LNCaP clone FGC (cell line): ENCODE results near the gene CAT.

Source experiments
- DNase-seq: peaks from one replicate; pipeline ENCODE4 v3.0.0-alpha.2; 2011; ENCODE audit warnings: low read depth
- H3K4me3 ChIP-seq: 2 replicates; pipeline ENCODE4 v1.5.1; 2011; ENCODE audit warnings: mild to moderate bottlenecking, low read depth, low read length, control low read depth
- TF ChIP-seq, protein P1 (sequence below): IDR thresholded peaks from 2 replicates; pipeline ENCODE4 v1.5.1; 2012; ENCODE audit warnings: mild to moderate bottlenecking; ENCODE audit not compliant: control insufficient read depth, insufficient read depth; ENCODE audit errors: extremely low read depth

The CAT gene

DNA sequence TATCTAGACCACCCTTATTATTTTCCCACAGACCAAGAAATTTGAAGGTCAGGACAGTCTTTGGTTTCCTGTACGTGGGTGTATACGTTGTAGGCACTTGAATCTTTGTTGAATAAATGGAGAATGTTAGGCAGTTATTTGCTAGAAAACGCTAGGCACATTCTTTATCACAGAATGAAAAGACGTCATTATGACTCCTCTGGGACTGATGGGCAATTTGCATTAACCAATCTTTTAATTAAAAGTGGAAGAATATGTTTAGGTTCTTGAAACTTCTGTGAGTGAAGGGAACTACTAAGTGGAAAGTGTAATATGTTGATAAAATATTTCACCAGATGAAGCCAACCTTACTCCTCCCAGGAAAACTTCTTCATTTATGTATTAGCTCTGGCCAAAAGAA, 5.7 kb downstream of the CAT start:
- TF ChIP-seq, protein P1, sequence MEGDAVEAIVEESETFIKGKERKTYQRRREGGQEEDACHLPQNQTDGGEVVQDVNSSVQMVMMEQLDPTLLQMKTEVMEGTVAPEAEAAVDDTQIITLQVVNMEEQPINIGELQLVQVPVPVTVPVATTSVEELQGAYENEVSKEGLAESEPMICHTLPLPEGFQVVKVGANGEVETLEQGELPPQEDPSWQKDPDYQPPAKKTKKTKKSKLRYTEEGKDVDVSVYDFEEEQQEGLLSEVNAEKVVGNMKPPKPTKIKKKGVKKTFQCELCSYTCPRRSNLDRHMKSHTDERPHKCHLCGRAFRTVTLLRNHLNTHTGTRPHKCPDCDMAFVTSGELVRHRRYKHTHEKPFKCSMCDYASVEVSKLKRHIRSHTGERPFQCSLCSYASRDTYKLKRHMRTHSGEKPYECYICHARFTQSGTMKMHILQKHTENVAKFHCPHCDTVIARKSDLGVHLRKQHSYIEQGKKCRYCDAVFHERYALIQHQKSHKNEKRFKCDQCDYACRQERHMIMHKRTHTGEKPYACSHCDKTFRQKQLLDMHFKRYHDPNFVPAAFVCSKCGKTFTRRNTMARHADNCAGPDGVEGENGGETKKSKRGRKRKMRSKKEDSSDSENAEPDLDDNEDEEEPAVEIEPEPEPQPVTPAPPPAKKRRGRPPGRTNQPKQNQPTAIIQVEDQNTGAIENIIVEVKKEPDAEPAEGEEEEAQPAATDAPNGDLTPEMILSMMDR: no peak
- DNase-seq: no peak
- no peak overlapping the region for H3K4me3 ChIP-seq

DNA sequence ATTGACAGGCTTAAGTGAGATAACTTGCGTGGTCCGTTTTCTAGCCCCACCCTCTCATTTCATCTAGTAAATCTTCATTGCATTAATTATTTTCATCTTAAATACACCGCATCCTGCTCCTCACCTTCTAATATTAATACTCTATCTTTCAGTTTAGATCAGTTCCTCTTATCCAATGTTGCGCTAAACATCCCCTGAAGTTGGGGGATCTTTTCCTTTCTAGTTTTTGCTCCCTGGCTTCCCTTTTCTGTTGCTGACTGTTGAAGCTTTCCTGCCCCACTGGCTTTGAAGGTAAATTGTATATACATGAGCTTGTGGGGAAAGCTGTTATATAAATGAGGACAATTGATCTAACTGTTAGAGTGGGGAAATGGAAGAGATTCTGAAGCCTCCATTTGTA, 7.2 kb downstream of the CAT start:
- H3K4me3 ChIP-seq: no peak overlapping the region
- no peak for DNase-seq
- TF ChIP-seq, protein P1: no peak

DNA sequence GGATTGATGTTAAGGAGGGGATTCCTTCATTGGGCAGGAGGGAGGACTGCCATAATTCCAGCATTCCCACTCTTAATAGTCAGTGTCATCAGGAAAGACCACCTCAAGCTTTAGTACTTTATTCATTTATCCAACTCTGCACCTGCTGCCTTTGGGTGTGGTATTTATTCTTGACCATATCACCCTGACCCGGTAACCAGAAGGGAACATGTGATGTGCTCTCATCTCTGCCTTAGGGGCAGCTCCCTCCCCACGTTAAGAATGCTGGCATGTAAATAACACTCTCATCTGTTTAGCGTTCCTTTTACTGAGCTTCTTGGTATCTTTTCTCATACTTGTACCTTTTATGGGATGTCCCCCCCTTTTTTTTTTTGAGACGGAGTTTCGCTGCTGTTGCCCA, 7.7 kb downstream of the CAT start:
- DNase-seq: no peak
- H3K4me3 ChIP-seq: no peak overlapping the region
- TF ChIP-seq, protein P1: no peak

DNA sequence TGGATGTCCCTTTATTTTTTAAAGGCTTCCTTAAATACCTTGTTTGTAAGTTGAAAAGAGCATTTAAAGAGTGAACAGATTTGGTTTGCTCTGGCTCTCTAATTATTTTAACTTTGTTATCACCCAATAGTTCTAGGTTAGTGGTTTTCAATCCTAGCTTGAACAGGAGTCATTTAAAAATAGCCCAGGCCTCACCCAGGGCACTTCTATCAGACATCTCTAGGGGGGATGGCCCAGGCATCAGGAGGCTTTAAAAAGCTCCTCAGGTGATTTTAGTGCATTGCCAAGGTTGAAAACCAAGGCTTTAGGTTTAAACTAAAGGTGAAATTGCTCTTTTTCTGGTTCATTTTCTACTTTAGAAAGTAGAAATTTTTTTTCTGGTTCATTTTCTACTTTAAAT, 8.3 kb downstream of the CAT start:
- DNase-seq: no peak
- TF ChIP-seq, protein P1: no peak

DNA sequence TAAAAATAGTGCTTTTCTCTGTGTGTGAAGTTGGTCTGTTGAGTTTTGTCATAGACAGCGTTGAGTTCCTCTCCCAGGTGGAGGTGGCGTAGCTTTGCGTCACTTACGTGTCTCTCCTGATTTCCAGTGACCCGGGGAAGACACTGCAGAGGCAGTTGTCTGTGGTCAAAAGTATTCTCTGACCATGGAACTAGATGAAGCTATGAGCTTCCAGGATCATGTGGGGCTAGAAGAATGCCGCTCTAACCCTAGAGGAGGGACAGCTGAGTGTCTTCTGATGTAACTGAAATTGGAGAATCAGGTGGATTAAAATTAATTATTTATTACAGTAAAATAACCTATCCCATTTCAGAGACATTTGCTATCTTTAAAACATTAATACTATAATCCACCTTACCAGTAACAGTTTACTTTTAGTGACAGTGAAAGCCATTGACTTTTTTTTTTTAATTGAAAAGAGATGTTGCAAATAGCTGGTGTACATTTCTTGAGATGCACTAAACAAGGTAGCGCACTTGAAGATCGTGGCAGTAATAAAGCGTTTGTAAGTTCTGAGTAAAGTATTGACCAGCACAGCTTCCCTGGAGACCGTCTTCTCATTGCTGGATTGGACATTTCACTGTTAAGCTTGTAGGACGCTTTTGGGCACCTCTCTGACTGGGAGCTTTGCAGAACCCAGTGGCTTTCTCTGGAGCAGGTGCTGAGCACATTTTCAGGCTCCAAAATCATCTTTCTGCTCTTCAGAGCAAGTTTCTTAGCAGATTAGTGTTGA, 9.7 kb downstream of the CAT start:
- DNase-seq: no peak
- no peak overlapping the region for H3K4me3 ChIP-seq
- TF ChIP-seq, protein P1: no peak

More for the DNA sequence above, 8.3 kb downstream of the CAT start:
- H3K4me3 ChIP-seq: no peak overlapping the region

DNA sequence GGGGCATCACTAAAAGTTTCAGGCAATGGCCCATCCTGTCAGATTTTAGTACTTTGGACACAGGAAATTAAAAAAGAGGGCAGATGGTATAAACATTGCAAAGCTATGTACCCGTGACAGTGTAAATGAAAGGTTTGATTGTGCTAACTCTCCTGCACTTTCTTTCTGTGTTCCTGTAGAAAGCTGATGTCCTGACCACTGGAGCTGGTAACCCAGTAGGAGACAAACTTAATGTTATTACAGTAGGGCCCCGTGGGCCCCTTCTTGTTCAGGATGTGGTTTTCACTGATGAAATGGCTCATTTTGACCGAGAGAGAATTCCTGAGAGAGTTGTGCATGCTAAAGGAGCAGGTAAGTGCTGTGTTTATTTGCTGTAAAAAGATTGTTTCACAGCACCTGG, 10.3 kb downstream of the CAT start:
- H3K4me3 ChIP-seq: no peak overlapping the region
- TF ChIP-seq, protein P1: no peak
- DNase-seq: no peak

DNA sequence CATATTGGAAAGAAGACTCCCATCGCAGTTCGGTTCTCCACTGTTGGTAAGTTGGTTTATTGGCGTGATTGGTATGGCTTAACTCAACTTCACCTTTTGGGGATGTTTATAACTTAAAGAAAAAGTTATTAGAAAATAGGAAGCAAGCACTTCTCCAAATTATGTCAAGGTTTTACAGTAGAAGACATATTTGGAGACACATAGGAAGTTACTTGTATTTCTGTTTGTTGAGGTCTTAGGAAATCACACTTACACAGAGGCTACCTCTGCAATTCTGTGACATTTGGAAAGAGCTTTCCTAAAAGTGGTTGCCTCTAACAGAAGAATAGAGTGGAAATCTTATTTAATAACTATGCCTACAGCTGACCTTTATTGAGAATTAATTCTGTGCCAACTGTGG, 12.3 kb downstream of the CAT start:
- TF ChIP-seq, protein P1: no peak
- DNase-seq: no peak
- H3K4me3 ChIP-seq: no peak overlapping the region
